ENCODE data around the gene GNB1L.
"Not testable (repeated sequence)": the region's sequence is repeated elsewhere in the genome, so short reads cannot be mapped to it uniquely, and the experiment has no call there.

GNB1L gene

DNA sequence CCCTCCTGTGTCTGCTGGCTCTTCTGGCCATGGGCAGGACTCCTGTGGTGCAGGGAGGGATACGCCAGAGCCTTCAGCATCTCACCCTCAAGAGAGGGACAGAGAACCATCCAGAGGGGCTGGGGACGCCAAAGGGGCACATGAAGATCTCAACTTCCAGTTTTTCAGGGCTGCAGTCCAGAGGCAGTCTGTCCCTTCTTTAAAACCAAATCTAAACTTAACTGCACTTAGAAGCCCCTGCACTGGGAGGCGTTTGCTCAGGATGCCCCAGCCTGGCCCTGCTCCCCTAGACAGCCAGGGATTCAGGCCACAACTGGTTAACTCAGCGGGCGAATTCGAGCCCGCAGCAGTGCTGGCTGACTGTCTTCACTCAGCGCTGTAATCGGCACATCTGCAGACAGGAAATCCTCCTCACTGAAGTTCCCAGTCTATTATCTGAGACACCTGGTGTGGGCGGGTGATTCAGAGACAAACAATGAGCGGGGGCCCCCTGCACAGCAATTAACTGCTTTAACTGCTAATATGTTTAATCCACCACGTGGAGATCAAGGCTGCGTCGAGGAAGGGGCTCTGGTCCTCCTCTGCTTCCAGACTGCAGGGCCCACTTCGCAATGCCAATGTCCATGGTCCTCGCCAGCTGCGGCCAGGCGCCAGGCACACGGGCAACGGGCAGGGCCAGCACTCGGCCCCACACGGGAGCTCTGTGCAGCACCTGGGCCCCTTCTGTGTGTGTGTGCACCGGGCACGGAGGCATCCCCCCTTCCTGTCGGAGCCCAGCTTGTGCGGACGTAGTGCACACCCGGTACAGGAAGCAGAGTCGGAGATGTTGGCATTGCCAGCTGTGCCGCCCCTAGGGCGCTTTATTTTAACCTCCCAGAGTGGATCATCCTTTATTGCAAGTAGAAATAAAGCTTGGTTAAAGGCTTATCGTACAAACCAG lies 36.9 kb upstream of the GNB1L start:
- peak; percentile 95 for DNase-seq
- in situ Hi-C loops (cut with MboI; ENCODE audit: low pct_unique_long_range_greater_than_20kb, low sequenced_read_pairs), result no loop called here

- in situ Hi-C loops (cut with MboI; ENCODE audit: low pct_unique_long_range_greater_than_20kb, low sequenced_read_pairs), result no loop called here
Measured at GRCh38 chr22:19890502-19891316, 36.0 kb upstream of the GNB1L start.

DNA sequence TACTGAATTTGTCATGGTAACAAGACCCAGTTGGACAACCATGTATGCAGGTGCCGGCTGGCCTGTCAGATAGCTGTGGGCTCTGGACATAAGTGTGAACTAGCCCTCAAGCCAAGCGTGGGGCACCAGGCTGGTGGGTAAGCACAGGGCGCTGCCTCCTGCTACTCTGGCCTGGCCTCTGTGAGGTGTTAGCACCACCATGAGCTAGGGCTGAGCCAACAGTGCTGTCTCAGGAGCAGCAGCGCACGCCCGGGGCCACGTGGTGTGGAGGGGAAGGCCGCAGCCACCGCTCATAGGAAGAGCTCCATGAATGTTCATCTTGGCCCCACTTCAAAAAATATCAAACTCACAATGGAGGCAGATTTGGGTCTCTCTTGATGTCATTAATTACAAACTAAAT lies 35.3 kb upstream of the GNB1L start:
- in situ Hi-C loops (cut with MboI; ENCODE audit: low pct_unique_long_range_greater_than_20kb, low sequenced_read_pairs), result loop anchor here (10.0 kb wide), 1 partner anchor 75 kb away; no protein-coding TSS in a partner anchor
- DNase-seq, result no peak

More at GRCh38 chr22:19890502-19891316, 36.0 kb upstream of the GNB1L start:
- peak; percentile 13 for DNase-seq

DNA sequence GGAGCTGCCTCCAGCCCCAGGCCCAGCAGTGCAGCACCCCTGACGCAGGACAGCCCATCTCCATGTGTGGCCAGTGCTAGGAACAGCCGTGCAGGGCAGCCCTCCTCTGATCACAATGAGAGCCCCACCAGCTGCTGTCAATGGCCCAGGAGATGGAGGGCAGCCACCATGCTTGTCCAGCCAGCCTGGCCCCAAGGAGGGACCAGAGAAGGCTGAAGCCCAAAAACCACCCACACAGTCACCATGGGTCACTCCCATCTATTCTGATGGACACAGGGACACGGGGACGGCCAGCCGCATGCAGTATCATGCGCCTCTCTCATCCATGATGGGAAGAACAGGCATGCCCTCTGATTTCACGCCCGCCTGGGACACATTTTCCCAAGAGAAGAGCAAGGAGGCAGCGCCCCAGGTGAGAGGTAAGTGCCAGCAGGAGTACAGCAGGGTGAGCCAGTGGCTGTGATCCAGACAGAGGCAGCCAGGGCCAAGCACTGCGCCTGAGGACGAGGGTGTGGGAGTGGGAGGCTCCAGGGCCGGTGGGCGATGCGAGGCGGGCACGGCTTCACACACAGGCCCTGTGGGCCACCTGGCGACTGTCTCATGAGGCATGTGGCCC lies 33.6 kb upstream of the GNB1L start:
- in situ Hi-C loops (cut with MboI; ENCODE audit: low pct_unique_long_range_greater_than_20kb, low sequenced_read_pairs), result loop anchor here (10.0 kb wide), 1 partner anchor 73 kb away; no protein-coding TSS in a partner anchor
- DNase-seq, result no peak

DNA sequence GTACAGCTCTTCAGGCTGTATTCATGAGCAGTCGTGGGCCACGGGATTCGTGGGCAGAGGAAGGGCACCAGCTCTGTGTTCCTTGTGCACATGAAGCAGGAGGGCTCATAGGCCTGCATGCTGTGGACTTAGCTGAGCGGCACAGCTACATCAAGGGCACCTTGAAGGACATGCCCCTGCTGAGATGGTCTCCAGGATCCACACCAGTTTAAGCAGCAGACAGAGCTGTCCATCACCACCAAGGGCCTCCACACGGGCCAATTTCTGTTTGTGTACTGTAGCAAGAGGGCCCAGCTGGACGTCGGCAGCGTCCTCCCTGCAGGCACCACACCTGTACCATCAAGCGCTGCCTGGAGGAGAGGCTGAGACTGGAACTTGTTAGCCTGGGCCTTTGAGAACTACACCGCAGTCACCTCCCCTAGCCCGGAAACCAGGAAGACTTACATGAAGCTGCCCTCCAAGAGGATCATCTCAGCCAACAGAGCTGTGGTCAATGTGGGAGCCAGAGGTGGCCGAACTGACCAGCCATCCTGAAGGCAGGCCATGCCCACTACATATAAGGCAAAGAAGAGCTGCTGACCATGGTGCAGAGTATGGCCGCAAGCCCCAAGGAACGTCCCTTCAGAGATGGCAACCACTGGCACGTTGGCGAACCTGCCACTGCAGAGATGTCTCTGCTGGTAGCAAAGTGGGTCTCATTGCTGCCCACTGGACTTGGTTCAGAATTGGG lies 32.7 kb upstream of the GNB1L start:
- in situ Hi-C loops (cut with MboI; ENCODE audit: low pct_unique_long_range_greater_than_20kb, low sequenced_read_pairs), result loop anchor here (10.0 kb wide), 1 partner anchor 73 kb away; no protein-coding TSS in a partner anchor
- no peak for DNase-seq

DNA sequence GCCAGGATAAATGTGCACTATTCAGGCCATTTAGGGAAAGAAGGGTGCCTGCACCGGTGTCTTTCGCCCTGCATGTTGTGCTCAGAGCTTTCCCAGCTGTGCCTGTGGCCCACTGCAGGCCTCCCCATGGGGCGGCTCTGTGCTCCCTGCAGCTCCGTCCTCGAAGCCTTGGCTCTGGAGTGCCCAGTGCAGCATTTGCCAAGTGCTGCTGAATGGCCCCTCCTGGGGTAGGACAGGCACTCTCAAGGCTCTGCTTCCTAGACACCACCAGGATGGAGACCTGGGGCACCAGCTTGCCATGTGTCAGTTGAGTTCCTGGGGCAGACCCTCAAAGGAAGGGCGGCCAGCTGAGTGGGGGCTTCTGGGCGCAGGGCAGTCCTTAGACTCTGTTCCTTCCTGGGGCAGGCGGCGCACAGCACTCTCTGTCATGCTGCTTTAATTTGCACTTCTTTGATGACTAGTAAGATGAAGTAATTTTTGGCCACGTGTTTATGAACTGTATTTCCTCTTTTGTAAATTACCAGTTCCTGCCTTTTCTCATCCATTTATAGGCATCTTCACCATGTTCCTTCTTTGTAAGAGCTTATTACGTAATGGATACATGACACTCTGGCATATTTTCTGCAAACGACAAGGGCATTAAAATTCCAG lies 32.1 kb upstream of the GNB1L start:
- in situ Hi-C loops (cut with MboI; ENCODE audit: low pct_unique_long_range_greater_than_20kb, low sequenced_read_pairs), result loop anchor here (10.0 kb wide), 1 partner anchor 72 kb away; no protein-coding TSS in a partner anchor
- DNase-seq, result peak; percentile 96

- no peak for DNase-seq
- in situ Hi-C loops (cut with MboI; ENCODE audit: low pct_unique_long_range_greater_than_20kb, low sequenced_read_pairs), result loop anchor here (10.0 kb wide), 1 partner anchor 71 kb away; no protein-coding TSS in a partner anchor
Measured at GRCh38 chr22:19885841-19886592, 31.3 kb upstream of the GNB1L start.

DNA sequence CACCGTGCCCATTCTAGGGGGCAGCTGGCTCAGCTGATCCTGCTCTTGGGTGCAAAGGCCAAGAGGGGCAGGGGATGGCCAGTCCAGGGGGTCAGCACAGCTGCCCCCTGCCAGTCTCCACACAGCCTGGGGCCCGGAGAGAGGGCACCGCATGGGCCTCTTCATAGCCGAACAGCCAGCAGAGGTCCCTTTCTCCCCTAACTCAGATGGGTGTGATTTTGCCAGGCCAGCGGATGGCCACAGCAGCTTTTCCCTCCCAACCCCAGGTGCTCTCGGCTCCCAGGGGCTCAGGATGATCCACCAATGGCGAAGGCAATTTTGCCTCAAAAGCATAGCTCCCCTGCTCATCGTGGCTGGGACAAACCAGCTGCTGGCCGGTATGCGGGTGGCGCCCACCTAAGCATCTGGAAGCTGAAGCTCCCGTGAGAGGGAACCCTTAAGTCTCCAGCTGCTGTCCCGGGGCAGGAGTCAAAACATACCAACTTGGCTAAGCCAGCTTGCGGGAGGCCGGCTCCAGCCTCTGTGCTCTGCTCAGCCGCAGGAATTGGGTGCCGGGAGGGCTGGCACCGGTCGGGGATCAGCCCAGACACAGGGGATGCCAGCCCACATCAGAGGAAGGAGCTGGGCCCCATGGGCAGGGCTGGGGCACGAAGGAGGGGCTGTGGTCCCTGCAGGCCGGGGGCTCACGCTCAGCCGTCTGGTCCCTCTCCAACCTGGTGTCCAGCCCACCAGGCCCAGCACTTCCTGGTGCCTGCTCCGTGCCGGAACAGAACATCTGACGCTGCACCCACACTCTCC lies 30.5 kb upstream of the GNB1L start:
- no peak for DNase-seq
- in situ Hi-C loops (cut with MboI; ENCODE audit: low pct_unique_long_range_greater_than_20kb, low sequenced_read_pairs), result loop anchor here (10.0 kb wide), 1 partner anchor 70 kb away; no protein-coding TSS in a partner anchor

DNA sequence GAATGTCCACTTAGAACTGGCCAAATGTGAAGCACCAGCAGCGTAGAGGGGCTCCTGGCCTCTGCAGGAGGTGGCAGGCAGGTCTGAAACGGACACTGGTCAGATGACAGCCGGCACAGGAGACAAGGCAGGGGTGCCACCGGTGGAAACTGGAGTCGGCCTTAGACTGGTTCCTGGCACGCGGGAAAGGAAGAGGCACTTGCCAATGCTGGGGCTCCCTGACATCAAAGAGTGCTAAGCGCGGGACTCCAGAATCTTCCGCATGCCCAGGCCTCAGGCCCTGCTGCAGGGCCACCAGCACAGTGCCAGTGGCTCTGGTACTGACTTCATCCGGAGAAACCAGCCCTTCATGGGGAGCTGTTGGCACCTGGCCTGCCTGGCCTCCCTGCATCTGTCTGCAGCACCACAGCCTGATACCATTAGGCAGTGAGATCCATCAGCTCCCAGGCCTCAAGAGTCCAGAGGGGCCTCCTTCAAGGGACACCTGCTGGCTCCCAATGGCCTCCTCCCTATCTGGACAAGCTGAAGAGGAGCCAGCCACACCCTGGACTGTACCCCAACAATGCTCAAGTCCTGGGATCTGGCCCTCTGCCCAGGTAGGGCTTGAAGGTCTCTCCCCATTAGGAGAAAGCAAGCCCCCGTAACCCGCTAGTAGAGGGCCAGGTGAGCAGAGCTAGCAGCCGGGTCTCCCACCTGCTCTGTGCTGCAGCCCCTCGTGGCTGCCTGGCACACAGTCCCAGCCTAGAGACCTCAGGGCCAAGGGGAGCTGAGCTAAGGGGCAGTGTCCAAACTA lies 29.7 kb upstream of the GNB1L start:
- no peak for DNase-seq
- in situ Hi-C loops (cut with MboI; ENCODE audit: low pct_unique_long_range_greater_than_20kb, low sequenced_read_pairs), result loop anchor here (10.0 kb wide), 1 partner anchor 70 kb away; no protein-coding TSS in a partner anchor

GRCh38 chr22:19883446-19883845 lies 28.8 kb upstream of the GNB1L start:
- in situ Hi-C loops (cut with MboI; ENCODE audit: low pct_unique_long_range_greater_than_20kb, low sequenced_read_pairs), result loop anchor here (10.0 kb wide), 1 partner anchor 69 kb away; no protein-coding TSS in a partner anchor
- not testable (repeated sequence) for DNase-seq

- in situ Hi-C loops (cut with MboI; ENCODE audit: low pct_unique_long_range_greater_than_20kb, low sequenced_read_pairs), result loop anchor here (10.0 kb wide), 1 partner anchor 68 kb away; no protein-coding TSS in a partner anchor
- no peak for DNase-seq
Measured at GRCh38 chr22:19882446-19883381, 28.0 kb upstream of the GNB1L start.

- DNase-seq, result no peak
- in situ Hi-C loops (cut with MboI; ENCODE audit: low pct_unique_long_range_greater_than_20kb, low sequenced_read_pairs), result loop anchor here (10.0 kb wide), 1 partner anchor 66 kb away; no protein-coding TSS in a partner anchor
Measured at GRCh38 chr22:19880786-19881569, 26.3 kb upstream of the GNB1L start.

- DNase-seq, result no peak
- in situ Hi-C loops (cut with MboI; ENCODE audit: low pct_unique_long_range_greater_than_20kb, low sequenced_read_pairs), result loop anchor here (10.0 kb wide), 1 partner anchor 65 kb away; no protein-coding TSS in a partner anchor
Measured at GRCh38 chr22:19879992-19880785, 25.5 kb upstream of the GNB1L start.

Measured in KBM-7 (cell line).